Mammary epithelial cell (primary cell): Measurements from ENCODE around the gene PABPN1.

ENCODE experiments used
- CTCF ChIP-seq, 2 donors: IDR thresholded peaks in 1 of 2; conservative IDR thresholded peaks in 1 of 2; 2 replicates each; pipeline ENCODE4 v1.5.1; 2011 to 2012; ENCODE audit warnings: inconsistent platforms in 2 of 2, low read length in 2 of 2, mild to moderate bottlenecking in 2 of 2, control low read depth in 1 of 2, low read depth in 1 of 2; ENCODE audit not compliant: insufficient read depth in 1 of 2; ENCODE audit errors: extremely low read depth in 1 of 2
- EZH2 ChIP-seq: IDR thresholded peaks from 2 replicates; pipeline ENCODE4 v1.6.1; 2012; ENCODE audit warnings: low read length, inconsistent platforms, borderline replicate concordance

- TF ChIP-seq CTCF (conservative IDR thresholded peaks at IDR 0.05 in 1 of 2, IDR thresholded peaks at IDR 0.05 in 1 of 2; ENCODE audit: extremely low read depth in 1 of 2, insufficient read depth in 1 of 2, low read depth in 1 of 2, low read length in 2 of 2) (no peak), EZH2 (no peak)
Observed at GRCh38 chr14:23370221-23370620, 49.0 kb downstream of the PABPN1 start.
